HepG2 (cell line): Measurements from ENCODE around the gene ZMIZ1. TPM values are rescaled to one million over a fixed set of nuclear protein-coding genes. Genes with fewer than 3 reads are reported as not detected.
A peak's percentile ranks its signal among the peaks of the same experiment; 100 is the strongest.

Experiments used
- BCL6 ChIP-seq: IDR thresholded peaks from 2 replicates; pipeline ENCODE4 v1.6.1; 2016; ENCODE audit warnings: missing genetic modification reagents, missing compliant biosample characterization
- ELF1 ChIP-seq: sonication (generic); formaldehyde crosslinking; IDR thresholded peaks from 2 replicates; pipeline ENCODE4 v1.4.0; 2020; ENCODE audit warnings: missing genetic modification reagents
- FOXK1 ChIP-seq: sonication (generic); formaldehyde crosslinking; IDR thresholded peaks from 2 replicates; pipeline ENCODE4 v1.4.0; 2020; ENCODE audit warnings: low read depth, missing genetic modification reagents, borderline replicate concordance
- HNRNPUL1 ChIP-seq: fragments of 200-400 bp; formaldehyde crosslinking; IDR thresholded peaks from 2 replicates; pipeline ENCODE4 v1.6.1; 2017; ENCODE audit warnings: low read depth, mild to moderate bottlenecking, low read length, moderate library complexity
- NFE2L2 ChIP-seq: fragments of 150-350 bp; IDR thresholded peaks from 2 replicates; pipeline ENCODE4 v1.6.1; 2014; ENCODE audit warnings: low read length
- PRPF4 ChIP-seq: fragments of 200-400 bp; formaldehyde crosslinking; IDR thresholded peaks from 2 replicates; pipeline ENCODE4 v1.6.1; 2016; ENCODE audit warnings: low read length, low read depth; ENCODE audit not compliant: poor library complexity, severe bottlenecking
- PTBP1 ChIP-seq: fragments of 200-400 bp; formaldehyde crosslinking; IDR thresholded peaks from 2 replicates; pipeline ENCODE4 v1.6.1; 2018; ENCODE audit warnings: low read length, low read depth; ENCODE audit not compliant: poor library complexity, severe bottlenecking
- SIX4 ChIP-seq: sonication (generic); formaldehyde crosslinking; IDR thresholded peaks from 2 replicates; pipeline ENCODE4 v1.4.0; 2020; ENCODE audit warnings: missing genetic modification reagents
- SMAD3 ChIP-seq: sonication (generic); formaldehyde crosslinking; IDR thresholded peaks from 2 replicates; pipeline ENCODE4 v1.4.0; 2020; ENCODE audit warnings: missing genetic modification reagents
- TBP ChIP-seq: sonication (generic); formaldehyde crosslinking; IDR thresholded peaks from 2 replicates; pipeline ENCODE4 v1.5.0; 2020; ENCODE audit warnings: missing genetic modification reagents
- U2AF1 ChIP-seq: fragments of 200-400 bp; formaldehyde crosslinking; optimal IDR thresholded peaks from 2 replicates; pipeline ENCODE3; 2017; ENCODE audit warnings: mild to moderate bottlenecking, low read depth, low read length
- ZNF792 ChIP-seq: IDR thresholded peaks from 2 replicates; pipeline ENCODE4 v1.6.1; 2016
- ZNF850 ChIP-seq: sonication (generic); formaldehyde crosslinking; conservative IDR thresholded peaks from 2 replicates; pipeline ENCODE4 v1.9.0; 2021; ENCODE audit warnings: mild to moderate bottlenecking, missing genetic modification reagents
- ZNF883 ChIP-seq: sonication (generic); formaldehyde crosslinking; IDR thresholded peaks from 2 replicates; pipeline ENCODE4 v1.5.1; 2020; ENCODE audit warnings: mild to moderate bottlenecking, missing genetic modification reagents; ENCODE audit errors: not compliant biosample characterization
- polyA plus RNA-seq, 8 experiments: library from polyadenylated mRNA; depleted of rRNA in 3 of 8; stranded (reverse) in 7 of 8; unstranded in 1 of 8; fragments of >200 nt; fragmentation: Illumina TruSeq in 4 of 8; extraction: Trizol in 4 of 8; gene quantifications; 2 replicates each; pipeline versions ENCODE4 v1.2.1 to v1.2.3, GENCODE V29; 2011 to 2016; ENCODE audit warnings: low read depth in 4 of 8, missing spikeins in 1 of 8, mixed read lengths in 1 of 8; ENCODE audit not compliant: insufficient read depth in 1 of 8
- total RNA-seq, 5 experiments: library from RNA; depleted of rRNA; stranded (reverse); fragments of >200 nt; fragmentation: Illumina TruSeq; extraction: Trizol; gene quantifications; 2 replicates each; pipeline ENCODE4 v1.2.3, GENCODE V29; 2016; ENCODE audit warnings: low read depth in 1 of 5
- TF ChIP-seq, protein P1 (sequence below): sonication (generic); formaldehyde crosslinking; conservative IDR thresholded peaks from 2 replicates; pipeline ENCODE4 v1.4.0; 2020; ENCODE audit warnings: missing genetic modification reagents
- TF ChIP-seq, protein P2 (sequence below): sonication (generic); formaldehyde crosslinking; conservative IDR thresholded peaks from 2 replicates; pipeline ENCODE4 v1.8.0; 2022; ENCODE audit warnings: low read depth, missing genetic modification reagents
- TF ChIP-seq, protein P3 (sequence below): sonication (generic); formaldehyde crosslinking; IDR thresholded peaks from 2 replicates; pipeline ENCODE4 v1.8.1; 2022; ENCODE audit warnings: mild to moderate bottlenecking, missing genetic modification reagents
- TF ChIP-seq, protein P4 (sequence below): sonication (generic); formaldehyde crosslinking; IDR thresholded peaks from 2 replicates; pipeline ENCODE4 v1.4.0; 2020; ENCODE audit warnings: missing genetic modification reagents
- TF ChIP-seq, protein P5 (sequence below), 2 experiments: sonication (generic) in 1 of 2; formaldehyde crosslinking in 1 of 2; IDR thresholded peaks; 2 replicates each; pipeline versions ENCODE4 v1.4.0 to v1.6.1; 2018 to 2020; ENCODE audit warnings: missing genetic modification reagents in 2 of 2, borderline replicate concordance in 1 of 2, low read depth in 1 of 2, mild to moderate bottlenecking in 1 of 2, missing biosample characterization in 1 of 2
- TF ChIP-seq, protein P6 (sequence below): sonication (generic); formaldehyde crosslinking; IDR thresholded peaks from 2 replicates; pipeline ENCODE4 v1.4.0; 2020; ENCODE audit warnings: missing genetic modification reagents
- TF ChIP-seq, protein P7 (sequence below): sonication (generic); formaldehyde crosslinking; IDR thresholded peaks from 2 replicates; pipeline ENCODE4 v1.4.0; 2020; ENCODE audit warnings: mild to moderate bottlenecking, missing genetic modification reagents

The ZMIZ1 gene
- total and polyA plus RNA-seq, 2 of the 13 experiments (the other 11 are each of a cell fraction or from before 2014, with no cell fraction given): 5.3 to 10.2 TPM

DNA sequence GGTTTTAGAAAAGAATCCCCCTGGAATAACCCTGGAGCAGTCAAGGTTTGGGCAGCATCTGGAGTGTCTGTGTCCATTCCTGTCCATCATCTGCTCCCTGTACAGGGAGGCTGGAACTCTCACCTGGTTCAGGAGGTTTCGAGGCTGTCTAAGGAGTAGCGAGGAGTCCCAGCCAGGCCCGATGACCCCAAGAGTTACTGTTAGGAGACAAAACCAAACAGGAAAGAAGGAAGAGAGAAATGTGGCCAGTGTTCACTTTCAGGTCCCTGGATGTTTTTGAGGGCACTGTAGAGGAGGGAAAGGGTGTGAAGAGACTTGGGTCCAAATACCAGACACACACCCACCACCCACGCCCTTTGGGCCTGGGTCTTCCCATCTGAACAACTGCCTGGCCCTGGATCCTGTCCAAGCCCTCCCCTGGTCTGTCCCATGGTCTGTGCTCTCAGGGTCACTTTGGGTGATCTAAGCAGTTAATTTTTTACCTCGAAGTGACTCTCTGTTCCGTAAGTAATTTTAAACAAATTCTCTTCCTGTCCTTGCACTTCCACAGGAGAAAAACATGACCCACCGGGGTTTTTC, 117.1 kb downstream of the ZMIZ1 start (continued):
- TF ChIP-seq, protein P1, sequence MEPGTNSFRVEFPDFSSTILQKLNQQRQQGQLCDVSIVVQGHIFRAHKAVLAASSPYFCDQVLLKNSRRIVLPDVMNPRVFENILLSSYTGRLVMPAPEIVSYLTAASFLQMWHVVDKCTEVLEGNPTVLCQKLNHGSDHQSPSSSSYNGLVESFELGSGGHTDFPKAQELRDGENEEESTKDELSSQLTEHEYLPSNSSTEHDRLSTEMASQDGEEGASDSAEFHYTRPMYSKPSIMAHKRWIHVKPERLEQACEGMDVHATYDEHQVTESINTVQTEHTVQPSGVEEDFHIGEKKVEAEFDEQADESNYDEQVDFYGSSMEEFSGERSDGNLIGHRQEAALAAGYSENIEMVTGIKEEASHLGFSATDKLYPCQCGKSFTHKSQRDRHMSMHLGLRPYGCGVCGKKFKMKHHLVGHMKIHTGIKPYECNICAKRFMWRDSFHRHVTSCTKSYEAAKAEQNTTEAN (CRISPR knock-in tag): peak; percentile 91
- TF ChIP-seq, protein P2, sequence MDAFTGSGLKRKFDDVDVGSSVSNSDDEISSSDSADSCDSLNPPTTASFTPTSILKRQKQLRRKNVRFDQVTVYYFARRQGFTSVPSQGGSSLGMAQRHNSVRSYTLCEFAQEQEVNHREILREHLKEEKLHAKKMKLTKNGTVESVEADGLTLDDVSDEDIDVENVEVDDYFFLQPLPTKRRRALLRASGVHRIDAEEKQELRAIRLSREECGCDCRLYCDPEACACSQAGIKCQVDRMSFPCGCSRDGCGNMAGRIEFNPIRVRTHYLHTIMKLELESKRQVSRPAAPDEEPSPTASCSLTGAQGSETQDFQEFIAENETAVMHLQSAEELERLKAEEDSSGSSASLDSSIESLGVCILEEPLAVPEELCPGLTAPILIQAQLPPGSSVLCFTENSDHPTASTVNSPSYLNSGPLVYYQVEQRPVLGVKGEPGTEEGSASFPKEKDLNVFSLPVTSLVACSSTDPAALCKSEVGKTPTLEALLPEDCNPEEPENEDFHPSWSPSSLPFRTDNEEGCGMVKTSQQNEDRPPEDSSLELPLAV: no peak
- TF ChIP-seq ZNF850 (no peak), ZNF883 (no peak), FOXK1 (CRISPR knock-in tag) (no peak), SIX4 (no peak), TBP (CRISPR knock-in tag) (no peak), BCL6 (CRISPR knock-in tag) (peak; percentile 46; the same call in 1 of the 2 replicates), ELF1 (no peak), NFE2L2 (no peak), HNRNPUL1 (no peak), SMAD3 (CRISPR knock-in tag) (no peak), PRPF4 (no peak), U2AF1 (no peak), ZNF792 (no peak), PTBP1 (no peak)
- TF ChIP-seq, protein P3, sequence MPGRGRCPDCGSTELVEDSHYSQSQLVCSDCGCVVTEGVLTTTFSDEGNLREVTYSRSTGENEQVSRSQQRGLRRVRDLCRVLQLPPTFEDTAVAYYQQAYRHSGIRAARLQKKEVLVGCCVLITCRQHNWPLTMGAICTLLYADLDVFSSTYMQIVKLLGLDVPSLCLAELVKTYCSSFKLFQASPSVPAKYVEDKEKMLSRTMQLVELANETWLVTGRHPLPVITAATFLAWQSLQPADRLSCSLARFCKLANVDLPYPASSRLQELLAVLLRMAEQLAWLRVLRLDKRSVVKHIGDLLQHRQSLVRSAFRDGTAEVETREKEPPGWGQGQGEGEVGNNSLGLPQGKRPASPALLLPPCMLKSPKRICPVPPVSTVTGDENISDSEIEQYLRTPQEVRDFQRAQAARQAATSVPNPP (CRISPR knock-in tag): no peak
- TF ChIP-seq, protein P4, sequence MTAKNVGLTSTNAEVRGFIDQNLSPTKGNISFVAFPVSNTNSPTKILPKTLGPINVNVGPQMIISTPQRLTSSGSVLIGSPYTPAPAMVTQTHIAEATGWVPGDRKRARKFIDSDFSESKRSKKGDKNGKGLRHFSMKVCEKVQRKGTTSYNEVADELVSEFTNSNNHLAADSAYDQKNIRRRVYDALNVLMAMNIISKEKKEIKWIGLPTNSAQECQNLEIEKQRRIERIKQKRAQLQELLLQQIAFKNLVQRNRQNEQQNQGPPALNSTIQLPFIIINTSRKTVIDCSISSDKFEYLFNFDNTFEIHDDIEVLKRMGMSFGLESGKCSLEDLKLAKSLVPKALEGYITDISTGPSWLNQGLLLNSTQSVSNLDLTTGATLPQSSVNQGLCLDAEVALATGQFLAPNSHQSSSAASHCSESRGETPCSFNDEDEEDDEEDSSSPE: peak; percentile 41; the same call in 1 of the 2 replicates
- TF ChIP-seq, protein P5, sequence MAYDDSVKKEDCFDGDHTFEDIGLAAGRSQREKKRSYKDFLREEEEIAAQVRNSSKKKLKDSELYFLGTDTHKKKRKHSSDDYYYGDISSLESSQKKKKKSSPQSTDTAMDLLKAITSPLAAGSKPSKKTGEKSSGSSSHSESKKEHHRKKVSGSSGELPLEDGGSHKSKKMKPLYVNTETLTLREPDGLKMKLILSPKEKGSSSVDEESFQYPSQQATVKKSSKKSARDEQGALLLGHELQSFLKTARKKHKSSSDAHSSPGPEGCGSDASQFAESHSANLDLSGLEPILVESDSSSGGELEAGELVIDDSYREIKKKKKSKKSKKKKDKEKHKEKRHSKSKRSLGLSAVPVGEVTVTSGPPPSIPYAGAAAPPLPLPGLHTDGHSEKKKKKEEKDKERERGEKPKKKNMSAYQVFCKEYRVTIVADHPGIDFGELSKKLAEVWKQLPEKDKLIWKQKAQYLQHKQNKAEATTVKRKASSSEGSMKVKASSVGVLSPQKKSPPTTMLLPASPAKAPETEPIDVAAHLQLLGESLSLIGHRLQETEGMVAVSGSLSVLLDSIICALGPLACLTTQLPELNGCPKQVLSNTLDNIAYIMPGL (CRISPR knock-in tag; IDR thresholded peaks at IDR 0.05; ENCODE audit: borderline replicate concordance in 1 of 2, low read depth in 1 of 2): no peak
- TF ChIP-seq, protein P6, sequence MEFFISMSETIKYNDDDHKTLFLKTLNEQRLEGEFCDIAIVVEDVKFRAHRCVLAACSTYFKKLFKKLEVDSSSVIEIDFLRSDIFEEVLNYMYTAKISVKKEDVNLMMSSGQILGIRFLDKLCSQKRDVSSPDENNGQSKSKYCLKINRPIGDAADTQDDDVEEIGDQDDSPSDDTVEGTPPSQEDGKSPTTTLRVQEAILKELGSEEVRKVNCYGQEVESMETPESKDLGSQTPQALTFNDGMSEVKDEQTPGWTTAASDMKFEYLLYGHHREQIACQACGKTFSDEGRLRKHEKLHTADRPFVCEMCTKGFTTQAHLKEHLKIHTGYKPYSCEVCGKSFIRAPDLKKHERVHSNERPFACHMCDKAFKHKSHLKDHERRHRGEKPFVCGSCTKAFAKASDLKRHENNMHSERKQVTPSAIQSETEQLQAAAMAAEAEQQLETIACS (CRISPR knock-in tag): no peak
- TF ChIP-seq, protein P7, sequence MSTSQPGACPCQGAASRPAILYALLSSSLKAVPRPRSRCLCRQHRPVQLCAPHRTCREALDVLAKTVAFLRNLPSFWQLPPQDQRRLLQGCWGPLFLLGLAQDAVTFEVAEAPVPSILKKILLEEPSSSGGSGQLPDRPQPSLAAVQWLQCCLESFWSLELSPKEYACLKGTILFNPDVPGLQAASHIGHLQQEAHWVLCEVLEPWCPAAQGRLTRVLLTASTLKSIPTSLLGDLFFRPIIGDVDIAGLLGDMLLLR: no peak
